Right hindlimb (tissue), 1 donor: ENCODE data around the gene DUOX2.
"Not testable (repeated sequence)": the region's sequence is repeated elsewhere in the genome, so short reads cannot be mapped to it uniquely, and the experiment has no call there.

Experiments used
- DNase-seq: peaks from one replicate; pipeline ENCODE4 v3.0.0-alpha.2; 2018

Gene DUOX2

GRCh38 chr15:45058690-45059675, 55.0 kb downstream of the DUOX2 start:
- DNase-seq = not testable (repeated sequence)

- not testable (repeated sequence) for DNase-seq
Measured at GRCh38 chr15:45052676-45053075, 61.3 kb downstream of the DUOX2 start.

- no peak for DNase-seq
Measured at GRCh38 chr15:45050587-45050986, 63.4 kb downstream of the DUOX2 start.

- DNase-seq = no peak
Measured at GRCh38 chr15:45048794-45049631, 65.0 kb downstream of the DUOX2 start.

GRCh38 chr15:45048449-45048793, 65.6 kb downstream of the DUOX2 start:
- DNase-seq = not testable (repeated sequence)

- DNase-seq = not testable (repeated sequence)
Measured at GRCh38 chr15:45044270-45044669, 69.7 kb downstream of the DUOX2 start.

- not testable (repeated sequence) for DNase-seq
Measured at GRCh38 chr15:45042859-45043258, 71.1 kb downstream of the DUOX2 start.
